ENCODE results near the gene PLXNC1. TPM values are rescaled to one million over a fixed set of nuclear protein-coding genes. Genes with fewer than 3 reads are reported as not detected.

The PLXNC1 gene
- total and polyA plus RNA-seq, 9 of the 15 experiments (the other 6 are each of a cell fraction or from before 2014, with no cell fraction given), result 0.08 to 0.87 (median 0.28) TPM

DNA sequence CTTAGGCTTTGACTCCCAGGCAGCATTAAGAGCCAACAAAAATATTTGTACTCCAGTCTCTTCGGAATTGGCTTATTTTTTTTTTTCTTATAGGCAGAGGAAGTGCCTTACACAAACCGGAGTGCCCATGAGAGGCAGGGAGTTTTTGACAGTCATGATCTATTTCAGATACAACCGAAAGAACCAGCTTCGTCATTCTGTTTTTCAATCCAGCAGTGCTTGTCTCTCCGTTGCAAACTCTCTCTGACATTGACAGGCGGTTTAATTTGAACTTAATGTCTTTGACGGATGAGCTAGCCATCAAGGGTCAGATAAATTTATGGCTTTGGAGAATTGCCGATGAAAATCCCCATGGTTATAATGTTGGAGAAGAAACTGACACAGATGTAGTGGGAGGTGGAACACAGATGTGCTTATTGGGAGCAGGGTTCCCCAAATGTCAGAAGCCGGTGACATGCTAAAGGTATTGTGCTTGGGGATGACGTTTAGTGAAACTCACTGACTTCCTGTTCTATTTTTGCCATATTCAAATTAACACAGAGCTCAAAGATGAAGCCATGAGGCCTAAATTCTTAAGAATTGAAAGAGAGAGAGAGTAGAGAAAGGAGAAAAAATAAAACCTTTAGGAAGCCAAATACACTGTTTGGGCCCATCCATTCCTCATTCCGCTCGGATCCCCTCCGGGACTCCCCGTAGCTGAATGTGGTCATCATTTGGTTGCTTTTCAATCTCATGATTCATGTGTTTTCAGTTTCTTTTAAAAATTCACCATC, 59.7 kb downstream of the PLXNC1 start (continued):
- TF ChIP-seq, protein P1, sequence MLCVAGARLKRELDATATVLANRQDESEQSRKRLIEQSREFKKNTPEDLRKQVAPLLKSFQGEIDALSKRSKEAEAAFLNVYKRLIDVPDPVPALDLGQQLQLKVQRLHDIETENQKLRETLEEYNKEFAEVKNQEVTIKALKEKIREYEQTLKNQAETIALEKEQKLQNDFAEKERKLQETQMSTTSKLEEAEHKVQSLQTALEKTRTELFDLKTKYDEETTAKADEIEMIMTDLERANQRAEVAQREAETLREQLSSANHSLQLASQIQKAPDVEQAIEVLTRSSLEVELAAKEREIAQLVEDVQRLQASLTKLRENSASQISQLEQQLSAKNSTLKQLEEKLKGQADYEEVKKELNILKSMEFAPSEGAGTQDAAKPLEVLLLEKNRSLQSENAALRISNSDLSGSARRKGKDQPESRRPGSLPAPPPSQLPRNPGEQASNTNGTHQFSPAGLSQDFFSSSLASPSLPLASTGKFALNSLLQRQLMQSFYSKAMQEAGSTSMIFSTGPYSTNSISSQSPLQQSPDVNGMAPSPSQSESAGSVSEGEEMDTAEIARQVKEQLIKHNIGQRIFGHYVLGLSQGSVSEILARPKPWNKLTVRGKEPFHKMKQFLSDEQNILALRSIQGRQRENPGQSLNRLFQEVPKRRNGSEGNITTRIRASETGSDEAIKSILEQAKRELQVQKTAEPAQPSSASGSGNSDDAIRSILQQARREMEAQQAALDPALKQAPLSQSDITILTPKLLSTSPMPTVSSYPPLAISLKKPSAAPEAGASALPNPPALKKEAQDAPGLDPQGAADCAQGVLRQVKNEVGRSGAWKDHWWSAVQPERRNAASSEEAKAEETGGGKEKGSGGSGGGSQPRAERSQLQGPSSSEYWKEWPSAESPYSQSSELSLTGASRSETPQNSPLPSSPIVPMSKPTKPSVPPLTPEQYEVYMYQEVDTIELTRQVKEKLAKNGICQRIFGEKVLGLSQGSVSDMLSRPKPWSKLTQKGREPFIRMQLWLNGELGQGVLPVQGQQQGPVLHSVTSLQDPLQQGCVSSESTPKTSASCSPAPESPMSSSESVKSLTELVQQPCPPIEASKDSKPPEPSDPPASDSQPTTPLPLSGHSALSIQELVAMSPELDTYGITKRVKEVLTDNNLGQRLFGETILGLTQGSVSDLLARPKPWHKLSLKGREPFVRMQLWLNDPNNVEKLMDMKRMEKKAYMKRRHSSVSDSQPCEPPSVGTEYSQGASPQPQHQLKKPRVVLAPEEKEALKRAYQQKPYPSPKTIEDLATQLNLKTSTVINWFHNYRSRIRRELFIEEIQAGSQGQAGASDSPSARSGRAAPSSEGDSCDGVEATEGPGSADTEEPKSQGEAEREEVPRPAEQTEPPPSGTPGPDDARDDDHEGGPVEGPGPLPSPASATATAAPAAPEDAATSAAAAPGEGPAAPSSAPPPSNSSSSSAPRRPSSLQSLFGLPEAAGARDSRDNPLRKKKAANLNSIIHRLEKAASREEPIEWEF (CRISPR knock-in tag; IDR thresholded peaks at IDR 0.05), result no peak
- TF ChIP-seq, protein P2, sequence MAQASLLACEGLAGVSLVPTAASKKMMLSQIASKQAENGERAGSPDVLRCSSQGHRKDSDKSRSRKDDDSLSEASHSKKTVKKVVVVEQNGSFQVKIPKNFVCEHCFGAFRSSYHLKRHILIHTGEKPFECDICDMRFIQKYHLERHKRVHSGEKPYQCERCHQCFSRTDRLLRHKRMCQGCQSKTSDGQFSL (CRISPR knock-in tag; IDR thresholded peaks at IDR 0.05), result no peak
- TF ChIP-seq, protein P2 (tag; IDR thresholded peaks at IDR 0.05), result no peak
- TF ChIP-seq DNMT1 (IDR thresholded peaks at IDR 0.05) (no peak), LARP7 (IDR thresholded peaks at IDR 0.05) (no peak), KAT2B (IDR thresholded peaks at IDR 0.05; ENCODE audit: low read depth, low read length) (no peak), ZNF707 (CRISPR knock-in tag; conservative IDR thresholded peaks at IDR 0.05) (no peak), MTA1 (IDR thresholded peaks at IDR 0.05; ENCODE audit: borderline replicate concordance) (no peak), MAFG (tag; conservative IDR thresholded peaks at IDR 0.05) (peak; percentile 95), PTRF (tag; IDR thresholded peaks at IDR 0.05) (no peak), ZNF766 (CRISPR knock-in tag; conservative IDR thresholded peaks at IDR 0.05) (peak; percentile 47; the same call in 1 of the 2 replicates), POU5F1 (IDR thresholded peaks at IDR 0.05; ENCODE audit: borderline replicate concordance, low read depth, low read length, partially characterized antibody) (no peak), MYC (IDR thresholded peaks at IDR 0.05; ENCODE audit: low read depth, low read length) (no peak), MYC (CRISPR knock-in tag; IDR thresholded peaks at IDR 0.05; ENCODE audit: borderline replicate concordance, low read depth) (no peak), ZNF830 (CRISPR knock-in tag; IDR thresholded peaks at IDR 0.05) (no peak), NR2C2 (CRISPR knock-in tag; IDR thresholded peaks at IDR 0.05) (no peak), NR2C2 (tag; IDR thresholded peaks at IDR 0.05) (0 out of 2 replicates have a peak, but pooled peaks have one; percentile 57), RBM34 (IDR thresholded peaks at IDR 0.05; ENCODE audit: borderline replicate concordance, insufficient read depth, low read length) (no peak)
- TF ChIP-seq, protein P3, sequence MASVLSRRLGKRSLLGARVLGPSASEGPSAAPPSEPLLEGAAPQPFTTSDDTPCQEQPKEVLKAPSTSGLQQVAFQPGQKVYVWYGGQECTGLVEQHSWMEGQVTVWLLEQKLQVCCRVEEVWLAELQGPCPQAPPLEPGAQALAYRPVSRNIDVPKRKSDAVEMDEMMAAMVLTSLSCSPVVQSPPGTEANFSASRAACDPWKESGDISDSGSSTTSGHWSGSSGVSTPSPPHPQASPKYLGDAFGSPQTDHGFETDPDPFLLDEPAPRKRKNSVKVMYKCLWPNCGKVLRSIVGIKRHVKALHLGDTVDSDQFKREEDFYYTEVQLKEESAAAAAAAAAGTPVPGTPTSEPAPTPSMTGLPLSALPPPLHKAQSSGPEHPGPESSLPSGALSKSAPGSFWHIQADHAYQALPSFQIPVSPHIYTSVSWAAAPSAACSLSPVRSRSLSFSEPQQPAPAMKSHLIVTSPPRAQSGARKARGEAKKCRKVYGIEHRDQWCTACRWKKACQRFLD (CRISPR knock-in tag; IDR thresholded peaks at IDR 0.05), result 0 out of 2 replicates have a peak, but pooled peaks have one; percentile 18
- TF ChIP-seq, protein P4, sequence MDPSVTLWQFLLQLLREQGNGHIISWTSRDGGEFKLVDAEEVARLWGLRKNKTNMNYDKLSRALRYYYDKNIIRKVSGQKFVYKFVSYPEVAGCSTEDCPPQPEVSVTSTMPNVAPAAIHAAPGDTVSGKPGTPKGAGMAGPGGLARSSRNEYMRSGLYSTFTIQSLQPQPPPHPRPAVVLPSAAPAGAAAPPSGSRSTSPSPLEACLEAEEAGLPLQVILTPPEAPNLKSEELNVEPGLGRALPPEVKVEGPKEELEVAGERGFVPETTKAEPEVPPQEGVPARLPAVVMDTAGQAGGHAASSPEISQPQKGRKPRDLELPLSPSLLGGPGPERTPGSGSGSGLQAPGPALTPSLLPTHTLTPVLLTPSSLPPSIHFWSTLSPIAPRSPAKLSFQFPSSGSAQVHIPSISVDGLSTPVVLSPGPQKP (CRISPR knock-in tag; IDR thresholded peaks at IDR 0.05), result no peak

Measured in K562 (cell line).